GM12874 (cell line): ENCODE data around the gene PM20D1.

ENCODE experiments used
- CTCF ChIP-seq: IDR thresholded peaks from 2 replicates; pipeline ENCODE4 v1.5.1; 2011; ENCODE audit warnings: low read depth, mild to moderate bottlenecking, control low read depth, low read length, moderate library complexity; ENCODE audit not compliant: insufficient read depth

Gene PM20D1

GRCh38 chr1:205792481-205792881 lies 57.5 kb downstream of the PM20D1 start:
- no peak for TF ChIP-seq CTCF

- peak; percentile 86 for TF ChIP-seq CTCF
Observed at GRCh38 chr1:205791568-205792180, 58.3 kb downstream of the PM20D1 start.

GRCh38 chr1:205787287-205787916 lies 62.5 kb downstream of the PM20D1 start:
- no peak for TF ChIP-seq CTCF

- no peak for TF ChIP-seq CTCF
Observed at GRCh38 chr1:205786601-205787000, 63.3 kb downstream of the PM20D1 start.

- TF ChIP-seq CTCF: no peak
Observed at GRCh38 chr1:205785446-205785845, 64.5 kb downstream of the PM20D1 start.

- TF ChIP-seq CTCF: no peak
Observed at GRCh38 chr1:205783904-205784303, 66.0 kb downstream of the PM20D1 start.

GRCh38 chr1:205783433-205783795 lies 66.5 kb downstream of the PM20D1 start:
- no peak for TF ChIP-seq CTCF
